GM23338 (cell line): ENCODE measurements around the gene TTC28. TPM values are rescaled to one million over a fixed set of nuclear protein-coding genes. Genes with fewer than 3 reads are reported as not detected.

Experiments
- ATAC-seq: fragments of 200-7000 bp; cut with Tn5 transposase; 3 replicates; pipeline ENCODE4 v1.9.1; 2020
- DNase-seq: peaks from one replicate; pipeline ENCODE4 v3.0.0-alpha.2; 2015; ENCODE audit warnings: low spot score
- H2AFZ ChIP-seq: fragments of 200-600 bp; sonication (generic); 2 replicates; pipeline ENCODE4 v1.8.0; 2016; ENCODE audit warnings: antibody characterized with exemption, mild to moderate bottlenecking, moderate library complexity
- H3F3A ChIP-seq: fragments of 200-600 bp; sonication (generic); replicated peaks from 2 replicates; pipeline ENCODE4 v1.8.0; 2017; ENCODE audit warnings: antibody characterized with exemption, mixed run types, low read depth
- H3K27ac ChIP-seq: fragments of 200-600 bp; sonication (generic); 2 replicates; pipeline ENCODE4 v1.6.1; 2016; ENCODE audit warnings: low read depth
- H3K27me3 ChIP-seq: fragments of 200-600 bp; sonication (generic); 2 replicates; pipeline ENCODE4 v1.8.0; 2016; ENCODE audit warnings: mild to moderate bottlenecking, mixed run types, moderate library complexity; ENCODE audit not compliant: insufficient read depth
- H3K36me3 ChIP-seq: fragments of 200-600 bp; sonication (generic); 2 replicates; pipeline ENCODE4 v1.8.0; 2016; ENCODE audit warnings: mild to moderate bottlenecking; ENCODE audit not compliant: insufficient read depth
- H3K4me1 ChIP-seq: fragments of 200-600 bp; sonication (generic); 2 replicates; pipeline ENCODE4 v1.8.0; 2016; ENCODE audit warnings: mild to moderate bottlenecking, moderate library complexity; ENCODE audit not compliant: insufficient read depth
- H3K4me2 ChIP-seq: fragments of 200-600 bp; sonication (generic); 2 replicates; pipeline ENCODE4 v1.7.1; 2017; ENCODE audit warnings: mixed run types
- H3K4me3 ChIP-seq: fragments of 200-600 bp; sonication (generic); 2 replicates; pipeline ENCODE4 v1.6.1; 2016; ENCODE audit warnings: mixed run types
- H3K79me2 ChIP-seq: fragments of 200-600 bp; sonication (generic); replicated peaks from 2 replicates; pipeline ENCODE4 v1.8.0; 2017; ENCODE audit warnings: mild to moderate bottlenecking; ENCODE audit not compliant: insufficient read depth
- H3K9me2 ChIP-seq: fragments of 200-600 bp; sonication (generic); 2 replicates; pipeline ENCODE4 v1.8.0; 2017; ENCODE audit not compliant: insufficient read depth
- H4K20me1 ChIP-seq: fragments of 200-600 bp; sonication (generic); replicated peaks from 2 replicates; pipeline ENCODE4 v1.8.0; 2017; ENCODE audit warnings: mild to moderate bottlenecking; ENCODE audit not compliant: insufficient read depth
- H3K27ac Mint-ChIP-seq: 2 replicates; pipeline ENCODE4 v1.8.0; 2020; ENCODE audit warnings: inconsistent platforms, mild to moderate bottlenecking, moderate library complexity, mixed read lengths
- H3K27me3 Mint-ChIP-seq: 3 replicates; pipeline ENCODE4 v1.8.0; 2022; ENCODE audit warnings: low read depth, mild to moderate bottlenecking, moderate library complexity, mixed read lengths, inconsistent platforms; ENCODE audit not compliant: insufficient read depth, poor library complexity
- H3K36me3 Mint-ChIP-seq: 3 replicates; pipeline ENCODE4 v1.8.0; 2021; ENCODE audit warnings: low read depth, mild to moderate bottlenecking, inconsistent platforms, moderate library complexity, mixed read lengths
- H3K4me1 Mint-ChIP-seq: 3 replicates; pipeline ENCODE4 v1.8.0; 2020; ENCODE audit warnings: mild to moderate bottlenecking, inconsistent platforms, mixed read lengths
- H3K4me3 Mint-ChIP-seq: 3 replicates; pipeline ENCODE4 v1.8.0; 2021; ENCODE audit warnings: moderate library complexity, mild to moderate bottlenecking, inconsistent platforms, mixed read lengths
- H3K9me3 Mint-ChIP-seq: 3 replicates; pipeline ENCODE4 v1.8.0; 2020; ENCODE audit warnings: moderate library complexity, mild to moderate bottlenecking, inconsistent platforms, mixed read lengths
- CREB1 ChIP-seq: fragments of 250-450 bp; sonication (Bioruptor Pico); IDR thresholded peaks from 2 replicates; pipeline ENCODE4 v1.5.0; 2020; ENCODE audit warnings: low read depth, mild to moderate bottlenecking, moderate library complexity
- ETS1 ChIP-seq: IDR thresholded peaks from 2 replicates; pipeline ENCODE4 v1.6.1; 2016; ENCODE audit warnings: antibody characterized with exemption
- EZH2 ChIP-seq: fragments of 200-600 bp; sonication (generic); IDR thresholded peaks from one replicate; pipeline ENCODE4 v1.8.0; 2017; ENCODE audit warnings: antibody characterized with exemption, mild to moderate bottlenecking, low read depth; ENCODE audit not compliant: unreplicated experiment
- EZH2phosphoT487 ChIP-seq: fragments of 200-600 bp; sonication (generic); IDR thresholded peaks from one replicate; pipeline ENCODE4 v1.8.1; 2018; ENCODE audit warnings: antibody characterized with exemption; ENCODE audit not compliant: unreplicated experiment
- JUNB ChIP-seq: IDR thresholded peaks from one replicate; pipeline ENCODE4 v1.6.1; 2016; ENCODE audit warnings: antibody characterized with exemption; ENCODE audit not compliant: unreplicated experiment
- NANOG ChIP-seq: IDR thresholded peaks from 2 replicates; pipeline ENCODE4 v1.6.1; 2016; ENCODE audit warnings: antibody characterized with exemption, borderline replicate concordance
- POLR2AphosphoS5 ChIP-seq: IDR thresholded peaks from 2 replicates; pipeline ENCODE4 v1.6.1; 2016; ENCODE audit warnings: antibody characterized with exemption, low read depth
- REST ChIP-seq: IDR thresholded peaks from one replicate; pipeline ENCODE4 v1.6.1; 2018; ENCODE audit warnings: antibody characterized with exemption; ENCODE audit not compliant: unreplicated experiment
- STAT1 ChIP-seq: IDR thresholded peaks from one replicate; pipeline ENCODE4 v1.6.1; 2016; ENCODE audit warnings: antibody characterized with exemption; ENCODE audit not compliant: unreplicated experiment
- ZNF114 ChIP-seq: fragments of 250-450 bp; sonication (Bioruptor Pico); IDR thresholded peaks from 2 replicates; pipeline ENCODE4 v1.5.0; 2020; ENCODE audit warnings: mild to moderate bottlenecking, moderate library complexity
- ZNF331 ChIP-seq: fragments of 250-450 bp; sonication (Bioruptor Pico); IDR thresholded peaks from 2 replicates; pipeline ENCODE4 v1.5.0; 2020; ENCODE audit warnings: low read depth, mild to moderate bottlenecking, moderate library complexity
- polyA plus RNA-seq: library from polyadenylated mRNA; unstranded; fragments of >200 nt; fragmentation: Nextera tagmentation; extraction: Ambion mirVana; gene quantifications from 2 replicates; pipeline ENCODE4 v1.2.1, GENCODE V29; 2016
- total RNA-seq: library from RNA; depleted of rRNA; stranded (reverse); fragments of >200 nt; shearing (Covaris generic); gene quantifications from 2 replicates; pipeline ENCODE4 v1.2.3, GENCODE V29; 2014
- TF ChIP-seq, protein P1 (sequence below): fragments of 250-450 bp; sonication (Bioruptor Pico); IDR thresholded peaks from 2 replicates; pipeline ENCODE4 v1.5.0; 2020; ENCODE audit warnings: mild to moderate bottlenecking, moderate library complexity
- TF ChIP-seq, protein P2 (sequence below), 2 experiments: fragments of 200-600 bp in 1 of 2; sonication (generic) in 1 of 2; conservative IDR thresholded peaks; 2 replicates each; pipeline versions ENCODE4 v1.5.1 to v1.6.1; 2016 to 2017; ENCODE audit warnings: antibody characterized with exemption in 2 of 2, low read depth in 2 of 2, mild to moderate bottlenecking in 2 of 2, moderate library complexity in 1 of 2

TTC28 gene
- total and polyA plus RNA-seq, 2 experiments from 2014 or later, result 4.5 to 16.1 TPM

- Histone ChIP-seq H3K27me3 (no peaks in the 10 kb centered on the region), H3K36me3 (no peaks in the 10 kb centered on the region), H3K9me2 (peaks cover 5% of the 10 kb centered on the region; the same call in 1 of the 2 replicates), H3K4me2 (no peak overlapping the region), H3K79me2 (no peaks in the 10 kb centered on the region), H3F3A (no peaks in the 10 kb centered on the region), H3K27ac (no peak overlapping the region), H3K4me3 (no peak overlapping the region), H2AFZ (no peak overlapping the region), H3K4me1 (peaks cover 3% of the 10 kb centered on the region; the same call in 1 of the 2 replicates), H4K20me1 (peaks cover 5% of the 10 kb centered on the region; the same call in 1 of the 2 replicates)
- Mint-ChIP-seq H3K27ac (peak overlapping the region; percentile 11; the same call in 1 of the 2 replicates), H3K27me3 (no peaks in the 10 kb centered on the region), H3K4me1 (peaks cover 2% of the 10 kb centered on the region; the same call in 2 of the 3 replicates), H3K9me3 (peaks cover 11% of the 10 kb centered on the region), H3K4me3 (no peak overlapping the region), H3K36me3 (peaks cover 12% of the 10 kb centered on the region; the same call in 2 of the 3 replicates)
- TF ChIP-seq NANOG (no peak), POLR2AphosphoS5 (no peak), REST (no peak), CREB1 (CRISPR knock-in tag) (no peak), ETS1 (no peak), JUNB (no peak), ZNF114 (CRISPR knock-in tag) (no peak), EZH2 (no peak), ZNF331 (CRISPR knock-in tag) (no peak), EZH2phosphoT487 (no peak), STAT1 (no peak)
- TF ChIP-seq, protein P1, sequence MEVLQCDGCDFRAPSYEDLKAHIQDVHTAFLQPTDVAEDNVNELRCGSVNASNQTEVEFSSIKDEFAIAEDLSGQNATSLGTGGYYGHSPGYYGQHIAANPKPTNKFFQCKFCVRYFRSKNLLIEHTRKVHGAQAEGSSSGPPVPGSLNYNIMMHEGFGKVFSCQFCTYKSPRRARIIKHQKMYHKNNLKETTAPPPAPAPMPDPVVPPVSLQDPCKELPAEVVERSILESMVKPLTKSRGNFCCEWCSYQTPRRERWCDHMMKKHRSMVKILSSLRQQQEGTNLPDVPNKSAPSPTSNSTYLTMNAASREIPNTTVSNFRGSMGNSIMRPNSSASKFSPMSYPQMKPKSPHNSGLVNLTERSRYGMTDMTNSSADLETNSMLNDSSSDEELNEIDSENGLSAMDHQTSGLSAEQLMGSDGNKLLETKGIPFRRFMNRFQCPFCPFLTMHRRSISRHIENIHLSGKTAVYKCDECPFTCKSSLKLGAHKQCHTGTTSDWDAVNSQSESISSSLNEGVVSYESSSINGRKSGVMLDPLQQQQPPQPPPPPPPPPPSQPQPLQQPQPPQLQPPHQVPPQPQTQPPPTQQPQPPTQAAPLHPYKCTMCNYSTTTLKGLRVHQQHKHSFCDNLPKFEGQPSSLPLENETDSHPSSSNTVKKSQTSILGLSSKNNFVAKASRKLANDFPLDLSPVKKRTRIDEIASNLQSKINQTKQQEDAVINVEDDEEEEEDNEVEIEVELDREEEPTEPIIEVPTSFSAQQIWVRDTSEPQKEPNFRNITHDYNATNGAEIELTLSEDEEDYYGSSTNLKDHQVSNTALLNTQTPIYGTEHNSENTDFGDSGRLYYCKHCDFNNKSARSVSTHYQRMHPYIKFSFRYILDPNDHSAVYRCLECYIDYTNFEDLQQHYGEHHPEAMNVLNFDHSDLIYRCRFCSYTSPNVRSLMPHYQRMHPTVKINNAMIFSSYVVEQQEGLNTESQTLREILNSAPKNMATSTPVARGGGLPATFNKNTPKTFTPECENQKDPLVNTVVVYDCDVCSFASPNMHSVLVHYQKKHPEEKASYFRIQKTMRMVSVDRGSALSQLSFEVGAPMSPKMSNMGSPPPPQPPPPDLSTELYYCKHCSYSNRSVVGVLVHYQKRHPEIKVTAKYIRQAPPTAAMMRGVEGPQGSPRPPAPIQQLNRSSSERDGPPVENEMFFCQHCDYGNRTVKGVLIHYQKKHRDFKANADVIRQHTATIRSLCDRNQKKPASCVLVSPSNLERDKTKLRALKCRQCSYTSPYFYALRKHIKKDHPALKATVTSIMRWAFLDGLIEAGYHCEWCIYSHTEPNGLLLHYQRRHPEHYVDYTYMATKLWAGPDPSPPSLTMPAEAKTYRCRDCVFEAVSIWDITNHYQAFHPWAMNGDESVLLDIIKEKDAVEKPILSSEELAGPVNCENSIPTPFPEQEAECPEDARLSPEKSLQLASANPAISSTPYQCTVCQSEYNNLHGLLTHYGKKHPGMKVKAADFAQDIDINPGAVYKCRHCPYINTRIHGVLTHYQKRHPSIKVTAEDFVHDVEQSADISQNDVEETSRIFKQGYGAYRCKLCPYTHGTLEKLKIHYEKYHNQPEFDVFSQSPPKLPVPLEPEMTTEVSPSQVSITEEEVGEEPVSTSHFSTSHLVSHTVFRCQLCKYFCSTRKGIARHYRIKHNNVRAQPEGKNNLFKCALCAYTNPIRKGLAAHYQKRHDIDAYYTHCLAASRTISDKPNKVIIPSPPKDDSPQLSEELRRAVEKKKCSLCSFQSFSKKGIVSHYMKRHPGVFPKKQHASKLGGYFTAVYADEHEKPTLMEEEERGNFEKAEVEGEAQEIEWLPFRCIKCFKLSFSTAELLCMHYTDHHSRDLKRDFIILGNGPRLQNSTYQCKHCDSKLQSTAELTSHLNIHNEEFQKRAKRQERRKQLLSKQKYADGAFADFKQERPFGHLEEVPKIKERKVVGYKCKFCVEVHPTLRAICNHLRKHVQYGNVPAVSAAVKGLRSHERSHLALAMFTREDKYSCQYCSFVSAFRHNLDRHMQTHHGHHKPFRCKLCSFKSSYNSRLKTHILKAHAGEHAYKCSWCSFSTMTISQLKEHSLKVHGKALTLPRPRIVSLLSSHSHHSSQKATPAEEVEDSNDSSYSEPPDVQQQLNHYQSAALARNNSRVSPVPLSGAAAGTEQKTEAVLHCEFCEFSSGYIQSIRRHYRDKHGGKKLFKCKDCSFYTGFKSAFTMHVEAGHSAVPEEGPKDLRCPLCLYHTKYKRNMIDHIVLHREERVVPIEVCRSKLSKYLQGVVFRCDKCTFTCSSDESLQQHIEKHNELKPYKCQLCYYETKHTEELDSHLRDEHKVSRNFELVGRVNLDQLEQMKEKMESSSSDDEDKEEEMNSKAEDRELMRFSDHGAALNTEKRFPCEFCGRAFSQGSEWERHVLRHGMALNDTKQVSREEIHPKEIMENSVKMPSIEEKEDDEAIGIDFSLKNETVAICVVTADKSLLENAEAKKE (CRISPR knock-in tag), result no peak
- TF ChIP-seq, protein P2, sequence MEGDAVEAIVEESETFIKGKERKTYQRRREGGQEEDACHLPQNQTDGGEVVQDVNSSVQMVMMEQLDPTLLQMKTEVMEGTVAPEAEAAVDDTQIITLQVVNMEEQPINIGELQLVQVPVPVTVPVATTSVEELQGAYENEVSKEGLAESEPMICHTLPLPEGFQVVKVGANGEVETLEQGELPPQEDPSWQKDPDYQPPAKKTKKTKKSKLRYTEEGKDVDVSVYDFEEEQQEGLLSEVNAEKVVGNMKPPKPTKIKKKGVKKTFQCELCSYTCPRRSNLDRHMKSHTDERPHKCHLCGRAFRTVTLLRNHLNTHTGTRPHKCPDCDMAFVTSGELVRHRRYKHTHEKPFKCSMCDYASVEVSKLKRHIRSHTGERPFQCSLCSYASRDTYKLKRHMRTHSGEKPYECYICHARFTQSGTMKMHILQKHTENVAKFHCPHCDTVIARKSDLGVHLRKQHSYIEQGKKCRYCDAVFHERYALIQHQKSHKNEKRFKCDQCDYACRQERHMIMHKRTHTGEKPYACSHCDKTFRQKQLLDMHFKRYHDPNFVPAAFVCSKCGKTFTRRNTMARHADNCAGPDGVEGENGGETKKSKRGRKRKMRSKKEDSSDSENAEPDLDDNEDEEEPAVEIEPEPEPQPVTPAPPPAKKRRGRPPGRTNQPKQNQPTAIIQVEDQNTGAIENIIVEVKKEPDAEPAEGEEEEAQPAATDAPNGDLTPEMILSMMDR (conservative IDR thresholded peaks at IDR 0.05; ENCODE audit: low read depth in 2 of 2), result no peak
- ATAC-seq, result no peak
- no peak for DNase-seq
Observed at GRCh38 chr22:28316014-28316413, 363.6 kb downstream of the TTC28 start.
